Measurements from ENCODE around the gene NLK. TPM values are rescaled to one million over a fixed set of nuclear protein-coding genes. Genes with fewer than 3 reads are reported as not detected.
A peak's percentile ranks its signal among the peaks of the same experiment; 100 is the strongest.

NLK gene
- total RNA-seq, 2 donors from 2014 or later: 15.5 to 30.1 TPM

GRCh38 chr17:28081467-28081866 is 39.0 kb downstream of the NLK start:
- TF ChIP-seq POLR2A (IDR thresholded peaks at IDR 0.05) (no peak), CTCF (IDR thresholded peaks at IDR 0.05) (no peak)
- no peaks in the 10 kb centered on the region for H3K27me3 ChIP-seq
- ATAC-seq: no peak
- no peak for DNase-seq
- no peaks in the 10 kb centered on the region for H3K9me3 ChIP-seq
- WGBS, 2 donors: 33 to 36% methylated on average over 2 of the region's 2 CpGs
- H3K36me3 ChIP-seq (replicated peaks in 1 of 2; ENCODE audit: insufficient read depth in 1 of 2, low read depth in 2 of 2): no peaks in the 10 kb centered on the region
- intact Hi-C loops (cut with DNase I): no loop called here
- peak overlapping the region in 2 of 4 donors; percentile 29 to 41 for H3K27ac ChIP-seq
- H3K4me1 ChIP-seq: peaks cover 41% of the 10 kb centered on the region
- no peak overlapping the region for H3K4me3 ChIP-seq

- Histone ChIP-seq H3K36me3 (replicated peaks in 1 of 2; ENCODE audit: insufficient read depth in 1 of 2, low read depth in 2 of 2) (no peaks in the 10 kb centered on the region), H3K4me1 (peaks cover 33% of the 10 kb centered on the region), H3K9me3 (no peaks in the 10 kb centered on the region), H3K27ac (no peak overlapping the region), H3K27me3 (no peaks in the 10 kb centered on the region), H3K4me3 (no peak overlapping the region)
- DNase-seq (no peak), ATAC-seq (no peak)
- WGBS, 2 donors: 88 to 92% methylated on average over 2 of the region's 2 CpGs
- intact Hi-C loops (cut with DNase I): no loop called here
- no peak for TF ChIP-seq CTCF (IDR thresholded peaks at IDR 0.05)
- no peak for TF ChIP-seq POLR2A (IDR thresholded peaks at IDR 0.05)
Measured at GRCh38 chr17:28085766-28086165, 43.3 kb downstream of the NLK start.

- ATAC-seq: no peak
- no peak for TF ChIP-seq CTCF (IDR thresholded peaks at IDR 0.05)
- TF ChIP-seq POLR2A (IDR thresholded peaks at IDR 0.05): no peak
Measured at GRCh38 chr17:28086519-28086918, 44.0 kb downstream of the NLK start.

GRCh38 chr17:28087743-28088142 is 45.3 kb downstream of the NLK start:
- ATAC-seq (no peak), DNase-seq (no peak)
- TF ChIP-seq CTCF (IDR thresholded peaks at IDR 0.05) (no peak), POLR2A (IDR thresholded peaks at IDR 0.05) (no peak)
- peaks cover 23% of the 10 kb centered on the region for H3K4me1 ChIP-seq
- H3K4me3 ChIP-seq: no peak overlapping the region
- H3K27ac ChIP-seq: no peak overlapping the region
- H3K9me3 ChIP-seq: no peaks in the 10 kb centered on the region
- no peaks in the 10 kb centered on the region for H3K36me3 ChIP-seq (replicated peaks in 1 of 2; ENCODE audit: insufficient read depth in 1 of 2, low read depth in 2 of 2)
- H3K27me3 ChIP-seq: no peaks in the 10 kb centered on the region
- intact Hi-C loops (cut with DNase I): no loop called here

More at GRCh38 chr17:28086519-28086918, 44.0 kb downstream of the NLK start:
- H3K36me3 ChIP-seq (replicated peaks in 1 of 2; ENCODE audit: insufficient read depth in 1 of 2, low read depth in 2 of 2): no peaks in the 10 kb centered on the region
- H3K4me1 ChIP-seq: peaks cover 26% of the 10 kb centered on the region
- H3K27me3 ChIP-seq: no peaks in the 10 kb centered on the region
- no peak overlapping the region for H3K27ac ChIP-seq
- H3K4me3 ChIP-seq: no peak overlapping the region
- 98 to 99% methylated on average over 4 of the region's 4 CpGs for WGBS, 2 donors
- intact Hi-C loops (cut with DNase I): no loop called here
- H3K9me3 ChIP-seq: no peaks in the 10 kb centered on the region
- no peak for DNase-seq

GRCh38 chr17:28090551-28090950 is 48.1 kb downstream of the NLK start:
- peaks cover 35% of the 10 kb centered on the region for H3K4me1 ChIP-seq
- intact Hi-C loops (cut with DNase I): no loop called here

More at GRCh38 chr17:28090551-28090950, 48.1 kb downstream of the NLK start:
- no peaks in the 10 kb centered on the region for H3K27me3 ChIP-seq
- H3K27ac ChIP-seq: no peak overlapping the region
- no peaks in the 10 kb centered on the region for H3K9me3 ChIP-seq
- no peaks in the 10 kb centered on the region for H3K36me3 ChIP-seq (replicated peaks in 1 of 2; ENCODE audit: insufficient read depth in 1 of 2, low read depth in 2 of 2)
- TF ChIP-seq CTCF (IDR thresholded peaks at IDR 0.05) (no peak), POLR2A (IDR thresholded peaks at IDR 0.05) (no peak)
- ATAC-seq: no peak
- no peak for DNase-seq
- 98% methylated on average over 4 of the region's 4 CpGs for WGBS, 2 donors
- H3K4me3 ChIP-seq: no peak overlapping the region

Data from body of pancreas (tissue), 4 donors.